SK-N-SH treated with all-trans-retinoic acid at 6 μM for 48 hours (cell line): ENCODE measurements around the gene SCN2B.

Experiments used
- PATZ1 ChIP-seq: fragments of 250-450 bp; sonication (Bioruptor Pico); IDR thresholded peaks from 2 replicates; pipeline ENCODE4 v1.8.0; 2020; ENCODE audit warnings: mild to moderate bottlenecking, moderate library complexity, borderline replicate concordance
- RARB ChIP-seq: fragments of 250-450 bp; sonication (Bioruptor Pico); IDR thresholded peaks from 2 replicates; pipeline ENCODE4 v1.8.0; 2021; ENCODE audit warnings: mild to moderate bottlenecking, moderate library complexity
- SNAI2 ChIP-seq: fragments of 250-450 bp; sonication (Bioruptor Pico); IDR thresholded peaks from 2 replicates; pipeline ENCODE4 v1.5.0; 2020; ENCODE audit warnings: mild to moderate bottlenecking, moderate library complexity
- TOX ChIP-seq: fragments of 250-450 bp; sonication (Bioruptor Pico); IDR thresholded peaks from 2 replicates; pipeline ENCODE4 v1.8.0; 2021; ENCODE audit warnings: mild to moderate bottlenecking, moderate library complexity, borderline replicate concordance
- ZC3H10 ChIP-seq: fragments of 250-450 bp; sonication (Bioruptor Pico); IDR thresholded peaks from 2 replicates; pipeline ENCODE4 v1.5.1; 2021; ENCODE audit warnings: mild to moderate bottlenecking, moderate library complexity
- ZFP30 ChIP-seq: fragments of 450-650 bp; formaldehyde crosslinking; IDR thresholded peaks from 2 replicates; pipeline ENCODE4 v1.5.0; 2022; ENCODE audit warnings: mild to moderate bottlenecking, moderate library complexity
- ZNF8 ChIP-seq: fragments of 450-650 bp; formaldehyde crosslinking; IDR thresholded peaks from 2 replicates; pipeline ENCODE4 v1.5.0; 2020; ENCODE audit warnings: mild to moderate bottlenecking, moderate library complexity

GRCh38 chr11:118146554-118146953 lies 29.9 kb downstream of the SCN2B start:
- TF ChIP-seq SNAI2 (CRISPR knock-in tag): no peak
- no peak for TF ChIP-seq PATZ1 (CRISPR knock-in tag)
- no peak for TF ChIP-seq ZFP30 (CRISPR knock-in tag)
- TF ChIP-seq ZC3H10 (CRISPR knock-in tag): no peak
- TF ChIP-seq TOX (CRISPR knock-in tag): no peak
- TF ChIP-seq ZNF8 (CRISPR knock-in tag): no peak
- no peak for TF ChIP-seq RARB
